ENCODE results near the gene ZNF804B. TPM values are rescaled to one million over a fixed set of nuclear protein-coding genes. Genes with fewer than 3 reads are reported as not detected.

Gene ZNF804B
- total and polyA plus RNA-seq, 8 donors, result 0.37 TPM; not detected in 7

DNA sequence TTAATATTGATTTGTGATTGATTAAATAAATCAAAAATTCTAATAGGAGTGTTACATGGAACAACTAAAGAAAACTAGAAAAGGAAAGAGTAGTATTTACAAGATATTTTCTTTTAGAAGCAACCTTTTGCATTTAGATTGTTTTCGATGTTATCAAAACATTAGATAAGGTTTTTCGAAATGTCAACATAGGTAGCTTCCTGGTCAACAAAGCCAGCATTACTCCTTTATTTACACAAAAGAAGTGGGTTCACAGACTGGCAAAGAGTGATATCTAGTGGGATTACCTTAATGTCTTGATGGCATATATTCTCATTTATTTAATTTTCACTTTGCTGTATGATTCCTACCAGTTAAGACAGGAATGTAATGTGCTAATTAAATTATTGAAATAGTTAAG lies 153.4 kb downstream of the ZNF804B start:
- Histone ChIP-seq H3K27ac (no peak overlapping the region), H3K27me3 (no peaks in the 10 kb centered on the region), H3K4me3 (no peak overlapping the region), H3K4me1 (no peaks in the 10 kb centered on the region), H3K9me3 (no peaks in the 10 kb centered on the region), H3K36me3 (no peaks in the 10 kb centered on the region)
- intact Hi-C loops (cut with DNase I; ENCODE audit: low total_unique reads), result no loop called here
- 31 to 61% (median 49%) methylated on average over 2 of the region's 2 CpGs for WGBS, 5 donors
- TF ChIP-seq POLR2AphosphoS5 (IDR thresholded peaks at IDR 0.05), result no peak
- TF ChIP-seq POLR2A (IDR thresholded peaks at IDR 0.05), result no peak
- TF ChIP-seq EP300 (IDR thresholded peaks at IDR 0.05), result no peak
- TF ChIP-seq, protein P1, sequence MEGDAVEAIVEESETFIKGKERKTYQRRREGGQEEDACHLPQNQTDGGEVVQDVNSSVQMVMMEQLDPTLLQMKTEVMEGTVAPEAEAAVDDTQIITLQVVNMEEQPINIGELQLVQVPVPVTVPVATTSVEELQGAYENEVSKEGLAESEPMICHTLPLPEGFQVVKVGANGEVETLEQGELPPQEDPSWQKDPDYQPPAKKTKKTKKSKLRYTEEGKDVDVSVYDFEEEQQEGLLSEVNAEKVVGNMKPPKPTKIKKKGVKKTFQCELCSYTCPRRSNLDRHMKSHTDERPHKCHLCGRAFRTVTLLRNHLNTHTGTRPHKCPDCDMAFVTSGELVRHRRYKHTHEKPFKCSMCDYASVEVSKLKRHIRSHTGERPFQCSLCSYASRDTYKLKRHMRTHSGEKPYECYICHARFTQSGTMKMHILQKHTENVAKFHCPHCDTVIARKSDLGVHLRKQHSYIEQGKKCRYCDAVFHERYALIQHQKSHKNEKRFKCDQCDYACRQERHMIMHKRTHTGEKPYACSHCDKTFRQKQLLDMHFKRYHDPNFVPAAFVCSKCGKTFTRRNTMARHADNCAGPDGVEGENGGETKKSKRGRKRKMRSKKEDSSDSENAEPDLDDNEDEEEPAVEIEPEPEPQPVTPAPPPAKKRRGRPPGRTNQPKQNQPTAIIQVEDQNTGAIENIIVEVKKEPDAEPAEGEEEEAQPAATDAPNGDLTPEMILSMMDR (IDR thresholded peaks at IDR 0.05), result no peak
- DNase-seq, result no peak

DNA sequence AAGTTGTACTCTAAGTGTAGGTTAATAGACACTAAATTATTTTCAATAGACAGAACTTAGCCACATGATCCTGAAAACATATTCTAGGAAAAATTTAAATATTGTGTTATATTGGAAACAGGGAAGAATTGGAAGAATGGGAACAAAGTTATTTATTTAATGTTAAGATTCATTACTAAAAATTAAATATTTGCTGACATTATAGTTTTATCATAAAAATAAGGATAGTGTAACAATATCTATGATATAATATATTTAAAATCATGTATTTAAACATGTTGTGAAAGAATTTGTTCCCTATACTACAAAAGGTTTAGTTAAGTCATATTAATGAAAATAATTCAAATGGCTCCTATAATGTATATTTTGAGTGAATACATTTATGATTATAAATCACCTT lies 156.1 kb downstream of the ZNF804B start:
- Histone ChIP-seq H3K27me3 (no peaks in the 10 kb centered on the region), H3K4me3 (no peak overlapping the region), H3K27ac (no peak overlapping the region), H3K9me3 (no peaks in the 10 kb centered on the region), H3K36me3 (no peaks in the 10 kb centered on the region), H3K4me1 (no peaks in the 10 kb centered on the region)
- intact Hi-C loops (cut with DNase I; ENCODE audit: low total_unique reads), result no loop called here
- no peak for TF ChIP-seq POLR2AphosphoS5 (IDR thresholded peaks at IDR 0.05)
- TF ChIP-seq, protein P1 (IDR thresholded peaks at IDR 0.05), result no peak
- no peak for TF ChIP-seq EP300 (IDR thresholded peaks at IDR 0.05)
- DNase-seq, result no peak

DNA sequence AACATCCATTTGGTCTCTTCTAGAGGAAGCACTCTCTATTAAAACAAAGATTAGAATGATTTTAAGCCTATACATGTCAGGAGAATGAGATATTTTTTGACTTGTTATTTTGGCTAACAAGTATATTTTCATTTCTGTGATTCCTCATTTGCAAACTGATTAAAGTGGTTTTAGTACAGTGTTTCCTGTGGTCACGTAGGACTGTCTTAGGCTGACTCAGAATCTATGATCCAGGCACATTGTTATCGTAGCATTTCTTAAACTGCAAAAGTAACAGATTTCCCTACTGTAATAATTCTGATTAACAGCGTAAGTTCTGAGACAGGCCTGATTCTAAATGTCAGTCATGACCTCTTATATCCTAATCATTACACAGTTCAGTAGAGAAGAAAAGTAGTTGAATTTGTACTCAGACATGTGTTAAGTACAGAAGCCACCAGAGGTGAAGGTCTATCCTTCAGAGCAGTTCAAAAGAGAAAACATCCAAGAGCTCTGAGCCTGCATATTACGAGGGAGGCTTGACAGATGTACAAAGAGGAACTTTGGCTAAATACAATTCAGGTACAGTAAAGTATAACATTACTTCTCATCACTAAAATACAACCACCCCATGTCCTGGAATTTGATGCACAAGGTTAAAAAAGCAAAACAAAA lies 160.1 kb downstream of the ZNF804B start:
- no peaks in the 10 kb centered on the region for H3K9me3 ChIP-seq
- no peak overlapping the region for H3K4me3 ChIP-seq
- no peaks in the 10 kb centered on the region for H3K27me3 ChIP-seq
- DNase-seq, result no peak
- H3K4me1 ChIP-seq, result no peaks in the 10 kb centered on the region
- no peaks in the 10 kb centered on the region for H3K36me3 ChIP-seq
- no peak overlapping the region for H3K27ac ChIP-seq
- WGBS, 5 donors, result 63 to 78% (median 70%) methylated on average over 4 of the region's 4 CpGs
- intact Hi-C loops (cut with DNase I; ENCODE audit: low total_unique reads), result no loop called here
- TF ChIP-seq, protein P1 (IDR thresholded peaks at IDR 0.05), result no peak
- TF ChIP-seq POLR2AphosphoS5 (IDR thresholded peaks at IDR 0.05) (no peak), EP300 (IDR thresholded peaks at IDR 0.05) (no peak), POLR2A (IDR thresholded peaks at IDR 0.05) (no peak)

DNA sequence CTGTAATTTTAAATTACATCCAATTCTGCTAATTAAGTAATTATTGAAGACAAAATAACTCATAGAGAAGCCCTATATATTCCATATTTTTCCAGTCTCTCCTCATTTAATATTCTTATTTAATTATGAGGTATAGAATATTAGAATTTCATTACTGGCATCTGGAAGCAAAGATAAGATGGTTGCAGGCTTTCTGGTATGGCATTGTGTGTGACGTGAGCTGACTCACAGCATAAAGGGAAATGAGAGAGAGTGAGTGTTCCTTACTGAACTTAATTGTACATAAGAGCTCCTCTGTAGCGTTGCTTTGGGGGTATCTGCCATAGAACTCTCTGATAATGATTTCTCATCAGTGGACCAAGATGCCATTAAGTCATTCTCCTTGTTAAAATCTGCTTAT lies 163.4 kb downstream of the ZNF804B start:
- 52 to 71% (median 61%) methylated on average over 2 of the region's 2 CpGs for WGBS, 5 donors
- intact Hi-C loops (cut with DNase I; ENCODE audit: low total_unique reads), result no loop called here
- H3K4me1 ChIP-seq, result no peaks in the 10 kb centered on the region
- DNase-seq, result no peak
- H3K27ac ChIP-seq, result no peak overlapping the region
- no peak for TF ChIP-seq POLR2A (IDR thresholded peaks at IDR 0.05)
- no peak for TF ChIP-seq EP300 (IDR thresholded peaks at IDR 0.05)
- TF ChIP-seq, protein P1 (IDR thresholded peaks at IDR 0.05), result no peak
- TF ChIP-seq POLR2AphosphoS5 (IDR thresholded peaks at IDR 0.05), result no peak
- H3K9me3 ChIP-seq, result no peaks in the 10 kb centered on the region
- no peaks in the 10 kb centered on the region for H3K27me3 ChIP-seq
- H3K4me3 ChIP-seq, result no peak overlapping the region
- H3K36me3 ChIP-seq, result no peaks in the 10 kb centered on the region
